Measurements from ENCODE around the gene ZXDC. TPM values are rescaled to one million over a fixed set of nuclear protein-coding genes. Genes with fewer than 3 reads are reported as not detected.

Gene ZXDC
- total and polyA plus RNA-seq, 2 experiments from 2014 or later, result 6.1 to 19.2 TPM

- H3K4me2 ChIP-seq (ENCODE audit: unreplicated experiment), result no peak overlapping the region
- no peaks in the 10 kb centered on the region for H3F3A ChIP-seq (ENCODE audit: insufficient read depth)
- H3K4me3 ChIP-seq, result no peak overlapping the region
- H3K9me3 ChIP-seq (ENCODE audit: low read depth), result no peaks in the 10 kb centered on the region
- no peaks in the 10 kb centered on the region for H3K9me2 ChIP-seq (ENCODE audit: insufficient read depth)
- H3K4me1 ChIP-seq (ENCODE audit: insufficient read depth), result no peaks in the 10 kb centered on the region
- no peak overlapping the region for H3K27ac ChIP-seq
- 76 to 86% methylated on average over 7 to 8 of the region's 8 CpGs for WGBS, 2 experiments (ENCODE audit: low coverage in 1 of 2, low lambda C conversion rate in 2 of 2, missing lambda C conversion rate in 2 of 2)
- in situ Hi-C loops (cut with MboI), result no loop called here
- H3K9ac ChIP-seq, result no peak overlapping the region
- TF ChIP-seq EZH2 (IDR thresholded peaks at IDR 0.05; ENCODE audit: insufficient read depth, poor library complexity, severe bottlenecking), result no peak
- no peak for TF ChIP-seq EZH2phosphoT487 (IDR thresholded peaks at IDR 0.05; ENCODE audit: insufficient read depth, low read depth)
- no peaks in the 10 kb centered on the region for H3K36me3 ChIP-seq (ENCODE audit: low read depth)
- DNase-seq, result no peak
- H3K79me2 ChIP-seq (ENCODE audit: insufficient read depth), result no peaks in the 10 kb centered on the region
- no peak overlapping the region for H2AFZ ChIP-seq
- 0 out of 2 replicates have a peak, but pooled peaks cover 9% of the 10 kb centered on the region for H3K27me3 ChIP-seq (replicated peaks; ENCODE audit: insufficient read depth)
- no peaks in the 10 kb centered on the region for H4K20me1 ChIP-seq (ENCODE audit: insufficient read depth)
These were observed 53.6 kb downstream of the ZXDC start for GRCh38 chr3:126422121-126422520.

- H3K27ac ChIP-seq, result no peak overlapping the region
These were observed 54.0 kb downstream of the ZXDC start for GRCh38 chr3:126421573-126422119.

GRCh38 chr3:126419886-126420786 lies 55.6 kb downstream of the ZXDC start:
- H2AFZ ChIP-seq, result no peak overlapping the region
- peaks cover 17% of the 10 kb centered on the region; the same call in 1 of the 2 replicates for H3K27me3 ChIP-seq (replicated peaks; ENCODE audit: insufficient read depth)
- no peak overlapping the region for H3K27ac ChIP-seq
- H4K20me1 ChIP-seq (ENCODE audit: insufficient read depth), result no peaks in the 10 kb centered on the region
- 61 to 63% methylated on average over 18 to 22 of the region's 22 CpGs for WGBS, 2 experiments (ENCODE audit: low coverage in 1 of 2, low lambda C conversion rate in 2 of 2, missing lambda C conversion rate in 2 of 2)
- H3K4me3 ChIP-seq, result no peak overlapping the region
- no peaks in the 10 kb centered on the region for H3K9me3 ChIP-seq (ENCODE audit: low read depth)
- no peaks in the 10 kb centered on the region for H3K9me2 ChIP-seq (ENCODE audit: insufficient read depth)
- no peaks in the 10 kb centered on the region for H3K36me3 ChIP-seq (ENCODE audit: low read depth)
- H3K4me2 ChIP-seq (ENCODE audit: unreplicated experiment), result no peak overlapping the region
- H3F3A ChIP-seq (ENCODE audit: insufficient read depth), result no peaks in the 10 kb centered on the region
- TF ChIP-seq EZH2phosphoT487 (IDR thresholded peaks at IDR 0.05; ENCODE audit: insufficient read depth, low read depth), result no peak
- no peak for TF ChIP-seq EZH2 (IDR thresholded peaks at IDR 0.05; ENCODE audit: insufficient read depth, poor library complexity, severe bottlenecking)
- H3K4me1 ChIP-seq (ENCODE audit: insufficient read depth), result no peaks in the 10 kb centered on the region
- no peaks in the 10 kb centered on the region for H3K79me2 ChIP-seq (ENCODE audit: insufficient read depth)
- DNase-seq, result no peak
- no peak overlapping the region for H3K9ac ChIP-seq
- in situ Hi-C loops (cut with MboI), result no loop called here

More at GRCh38 chr3:126421573-126422119, 54.0 kb downstream of the ZXDC start:
- H2AFZ ChIP-seq, result no peak overlapping the region
- H3K27me3 ChIP-seq (replicated peaks; ENCODE audit: insufficient read depth), result peaks cover 13% of the 10 kb centered on the region; the same call in 1 of the 2 replicates
- no peaks in the 10 kb centered on the region for H3K79me2 ChIP-seq (ENCODE audit: insufficient read depth)
- no peaks in the 10 kb centered on the region for H3K9me2 ChIP-seq (ENCODE audit: insufficient read depth)
- H3F3A ChIP-seq (ENCODE audit: insufficient read depth), result no peaks in the 10 kb centered on the region
- H3K4me3 ChIP-seq, result no peak overlapping the region
- in situ Hi-C loops (cut with MboI), result no loop called here
- no peak for DNase-seq
- H3K9ac ChIP-seq, result no peak overlapping the region
- TF ChIP-seq EZH2phosphoT487 (IDR thresholded peaks at IDR 0.05; ENCODE audit: insufficient read depth, low read depth), result no peak
- no peak for TF ChIP-seq EZH2 (IDR thresholded peaks at IDR 0.05; ENCODE audit: insufficient read depth, poor library complexity, severe bottlenecking)
- H3K4me2 ChIP-seq (ENCODE audit: unreplicated experiment), result no peak overlapping the region
- H3K9me3 ChIP-seq (ENCODE audit: low read depth), result no peaks in the 10 kb centered on the region
- no peaks in the 10 kb centered on the region for H3K36me3 ChIP-seq (ENCODE audit: low read depth)
- WGBS, 2 experiments (ENCODE audit: low coverage in 1 of 2, low lambda C conversion rate in 2 of 2, missing lambda C conversion rate in 2 of 2), result 53 to 60% methylated on average over 10 of the region's 10 CpGs
- no peaks in the 10 kb centered on the region for H3K4me1 ChIP-seq (ENCODE audit: insufficient read depth)
- H4K20me1 ChIP-seq (ENCODE audit: insufficient read depth), result no peaks in the 10 kb centered on the region

GRCh38 chr3:126419151-126419703 lies 56.5 kb downstream of the ZXDC start:
- Histone ChIP-seq H3K9ac (no peak overlapping the region), H3K4me2 (ENCODE audit: unreplicated experiment) (no peak overlapping the region), H3K9me2 (ENCODE audit: insufficient read depth) (no peaks in the 10 kb centered on the region), H3K79me2 (ENCODE audit: insufficient read depth) (no peaks in the 10 kb centered on the region), H3K9me3 (ENCODE audit: low read depth) (no peaks in the 10 kb centered on the region), H3K4me3 (no peak overlapping the region), H2AFZ (no peak overlapping the region), H4K20me1 (ENCODE audit: insufficient read depth) (no peaks in the 10 kb centered on the region), H3F3A (ENCODE audit: insufficient read depth) (no peaks in the 10 kb centered on the region), H3K27me3 (replicated peaks; ENCODE audit: insufficient read depth) (peaks cover 17% of the 10 kb centered on the region; the same call in 1 of the 2 replicates), H3K36me3 (ENCODE audit: low read depth) (no peaks in the 10 kb centered on the region), H3K4me1 (ENCODE audit: insufficient read depth) (no peaks in the 10 kb centered on the region), H3K27ac (no peak overlapping the region)
- 45 to 48% methylated on average over 6 of the region's 6 CpGs for WGBS, 2 experiments (ENCODE audit: low coverage in 1 of 2, low lambda C conversion rate in 2 of 2, missing lambda C conversion rate in 2 of 2)
- no peak for DNase-seq
- in situ Hi-C loops (cut with MboI), result no loop called here
- no peak for TF ChIP-seq EZH2phosphoT487 (IDR thresholded peaks at IDR 0.05; ENCODE audit: insufficient read depth, low read depth)
- no peak for TF ChIP-seq EZH2 (IDR thresholded peaks at IDR 0.05; ENCODE audit: insufficient read depth, poor library complexity, severe bottlenecking)
